Uterus (tissue), 4 donors: Measurements from ENCODE around the gene ARHGAP15. TPM values are rescaled to one million over a fixed set of nuclear protein-coding genes. Genes with fewer than 3 reads are reported as not detected.
"Not testable (repeated sequence)": the region's sequence is repeated elsewhere in the genome, so short reads cannot be mapped to it uniquely, and the experiment has no call there.

Experiments used
- DNase-seq, 2 donors: peaks; one replicate each; pipeline ENCODE4 v3.0.0-alpha.2; 2019 to 2020
- H3K27ac ChIP-seq, 2 donors: fragments of 200-600 bp; sonication (generic); 1 replicate in 1 of 2; 2 replicates in 1 of 2; pipeline ENCODE4 v1.5.1; 2016 to 2018
- H3K27me3 ChIP-seq, 2 donors: fragments of 200-600 bp; sonication (generic); one replicate each; pipeline ENCODE4 v1.5.1; 2018 to 2019; ENCODE audit warnings: control low read depth in 1 of 2
- H3K36me3 ChIP-seq, 2 donors: fragments of 200-600 bp; sonication (generic); one replicate each; pipeline ENCODE4 v1.5.1; 2019; ENCODE audit warnings: control low read depth in 1 of 2
- H3K4me1 ChIP-seq, 2 donors: fragments of 200-600 bp; sonication (generic); one replicate each; pipeline ENCODE4 v1.5.1; 2018 to 2019; ENCODE audit warnings: control low read depth in 1 of 2
- H3K4me3 ChIP-seq, 2 donors: fragments of 200-600 bp; sonication (generic); 1 replicate in 1 of 2; 2 replicates in 1 of 2; pipeline ENCODE4 v1.5.1; 2018 to 2019; ENCODE audit warnings: mild to moderate bottlenecking in 1 of 2
- H3K9me3 ChIP-seq, 2 donors: fragments of 200-600 bp; sonication (generic); one replicate each; pipeline ENCODE4 v1.5.1; 2019; ENCODE audit warnings: control low read depth in 1 of 2
- POLR2A ChIP-seq, 2 donors: fragments of 450-650 bp; IDR thresholded peaks; one replicate each; pipeline ENCODE4 v1.6.1; 2016; ENCODE audit warnings: antibody characterized with exemption in 2 of 2, mild to moderate bottlenecking in 1 of 2, moderate library complexity in 1 of 2
- intact Hi-C: fragments of 100-400 bp; cut with DNase I; formaldehyde crosslinking; loops from one replicate; pipeline ENCODE4 v1.15.1; 2023; ENCODE audit warnings: low total_unique reads
- total RNA-seq, 4 donors: library from RNA; depleted of rRNA in 3 of 4; stranded (reverse); fragments of >200 nt in 3 of 4; gene quantifications; one replicate each; pipeline versions ENCODE4 v1.1.0 to v1.2.4, GENCODE V29; 2014 to 2023
- TF ChIP-seq, protein P1 (sequence below), 4 experiments: fragments of 200-600 bp in 2 of 4; fragments of 450-650 bp in 2 of 4; sonication (generic) in 2 of 4; IDR thresholded peaks; one replicate each; pipeline ENCODE4 v1.5.1; 2016 to 2019; ENCODE audit warnings: antibody characterized with exemption in 4 of 4, mild to moderate bottlenecking in 2 of 4, moderate library complexity in 1 of 4
- donor health status: DM: yes; HTN: yes; CAD: no.

The ARHGAP15 gene
- total RNA-seq, 4 donors from 2014 or later = 0.88 to 28.4 (median 6.6) TPM

DNA sequence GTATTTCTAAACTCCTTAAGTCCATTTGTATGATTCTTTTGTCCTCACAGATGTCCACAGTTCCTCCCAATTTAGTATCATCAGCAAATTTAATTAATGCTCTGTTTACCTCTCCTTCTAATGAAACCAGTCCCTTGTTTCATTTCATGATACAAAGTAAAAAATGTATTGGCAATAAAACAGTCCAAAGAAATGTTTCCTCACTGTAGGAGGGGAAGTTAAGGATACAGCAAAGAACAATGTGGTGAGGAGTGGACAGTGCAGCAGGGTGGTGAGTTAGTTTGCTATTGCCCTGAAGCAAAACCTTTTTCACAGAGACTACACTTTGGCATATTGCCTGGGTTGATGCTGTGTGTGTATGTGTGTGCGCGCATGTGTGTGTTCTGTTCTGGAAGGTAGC lies 401.5 kb downstream of the ARHGAP15 start:
- Histone ChIP-seq H3K4me1 (no peaks in the 10 kb centered on the region), H3K4me3 (no peak overlapping the region), H3K27ac (peak overlapping the region in 1 of 2 donors; percentile 8), H3K27me3 (no peaks in the 10 kb centered on the region), H3K9me3 (no peaks in the 10 kb centered on the region), H3K36me3 (no peaks in the 10 kb centered on the region)
- intact Hi-C loops = no loop called here
- DNase-seq = no peak
- TF ChIP-seq, protein P1, sequence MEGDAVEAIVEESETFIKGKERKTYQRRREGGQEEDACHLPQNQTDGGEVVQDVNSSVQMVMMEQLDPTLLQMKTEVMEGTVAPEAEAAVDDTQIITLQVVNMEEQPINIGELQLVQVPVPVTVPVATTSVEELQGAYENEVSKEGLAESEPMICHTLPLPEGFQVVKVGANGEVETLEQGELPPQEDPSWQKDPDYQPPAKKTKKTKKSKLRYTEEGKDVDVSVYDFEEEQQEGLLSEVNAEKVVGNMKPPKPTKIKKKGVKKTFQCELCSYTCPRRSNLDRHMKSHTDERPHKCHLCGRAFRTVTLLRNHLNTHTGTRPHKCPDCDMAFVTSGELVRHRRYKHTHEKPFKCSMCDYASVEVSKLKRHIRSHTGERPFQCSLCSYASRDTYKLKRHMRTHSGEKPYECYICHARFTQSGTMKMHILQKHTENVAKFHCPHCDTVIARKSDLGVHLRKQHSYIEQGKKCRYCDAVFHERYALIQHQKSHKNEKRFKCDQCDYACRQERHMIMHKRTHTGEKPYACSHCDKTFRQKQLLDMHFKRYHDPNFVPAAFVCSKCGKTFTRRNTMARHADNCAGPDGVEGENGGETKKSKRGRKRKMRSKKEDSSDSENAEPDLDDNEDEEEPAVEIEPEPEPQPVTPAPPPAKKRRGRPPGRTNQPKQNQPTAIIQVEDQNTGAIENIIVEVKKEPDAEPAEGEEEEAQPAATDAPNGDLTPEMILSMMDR (IDR thresholded peaks at IDR 0.05) = no peak
- no peak for TF ChIP-seq POLR2A (IDR thresholded peaks at IDR 0.05)

DNA sequence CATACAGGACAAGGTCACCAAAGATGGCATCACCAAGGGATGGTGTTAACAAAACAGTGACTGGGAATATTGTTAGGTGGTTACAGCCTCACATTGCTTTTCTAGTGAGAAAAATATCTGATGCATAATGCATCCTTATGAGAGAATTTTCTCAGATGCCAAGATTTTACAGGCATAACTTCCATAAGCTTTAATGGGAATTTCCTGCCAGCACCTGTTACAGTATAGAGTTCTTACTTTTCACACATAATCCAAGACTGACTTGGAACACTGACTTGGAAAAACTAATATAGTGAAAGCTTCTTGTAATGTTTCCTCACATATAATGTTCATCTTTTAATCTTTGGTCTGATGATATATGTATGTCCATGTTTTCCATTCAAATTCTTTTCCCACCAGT lies 402.8 kb downstream of the ARHGAP15 start:
- no peaks in the 10 kb centered on the region for H3K9me3 ChIP-seq
- no peak overlapping the region for H3K4me3 ChIP-seq
- TF ChIP-seq, protein P1 (IDR thresholded peaks at IDR 0.05) = no peak
- no peak for TF ChIP-seq POLR2A (IDR thresholded peaks at IDR 0.05)
- no peaks in the 10 kb centered on the region for H3K27me3 ChIP-seq
- no peaks in the 10 kb centered on the region for H3K36me3 ChIP-seq
- intact Hi-C loops = no loop called here
- no peak overlapping the region for H3K27ac ChIP-seq
- H3K4me1 ChIP-seq = no peaks in the 10 kb centered on the region
- DNase-seq = no peak

DNA sequence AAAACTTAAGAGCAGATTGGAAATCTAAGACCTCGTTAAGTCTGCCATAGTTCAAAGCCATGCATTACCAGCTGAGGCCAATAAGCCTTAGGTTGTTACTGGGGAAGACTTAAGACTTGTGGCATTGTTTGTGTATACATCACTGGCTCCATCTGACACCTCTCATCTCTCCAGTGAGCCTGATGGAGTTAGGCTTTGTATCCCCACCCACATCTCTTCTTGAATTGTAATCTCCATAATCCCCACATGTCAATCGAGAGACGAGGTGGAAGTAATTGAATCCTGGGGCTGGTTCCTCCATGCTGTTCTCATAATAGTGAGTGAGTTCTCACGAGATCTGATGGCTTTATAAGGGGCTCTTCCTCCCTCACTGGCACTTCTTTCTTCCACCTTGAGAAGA lies 404.6 kb downstream of the ARHGAP15 start:
- Histone ChIP-seq H3K4me1 (no peaks in the 10 kb centered on the region), H3K27me3 (no peaks in the 10 kb centered on the region), H3K4me3 (no peak overlapping the region), H3K27ac (no peak overlapping the region), H3K9me3 (no peaks in the 10 kb centered on the region), H3K36me3 (no peaks in the 10 kb centered on the region)
- no peak for DNase-seq
- TF ChIP-seq POLR2A (IDR thresholded peaks at IDR 0.05) = no peak
- TF ChIP-seq, protein P1 (IDR thresholded peaks at IDR 0.05) = no peak
- intact Hi-C loops = no loop called here

DNA sequence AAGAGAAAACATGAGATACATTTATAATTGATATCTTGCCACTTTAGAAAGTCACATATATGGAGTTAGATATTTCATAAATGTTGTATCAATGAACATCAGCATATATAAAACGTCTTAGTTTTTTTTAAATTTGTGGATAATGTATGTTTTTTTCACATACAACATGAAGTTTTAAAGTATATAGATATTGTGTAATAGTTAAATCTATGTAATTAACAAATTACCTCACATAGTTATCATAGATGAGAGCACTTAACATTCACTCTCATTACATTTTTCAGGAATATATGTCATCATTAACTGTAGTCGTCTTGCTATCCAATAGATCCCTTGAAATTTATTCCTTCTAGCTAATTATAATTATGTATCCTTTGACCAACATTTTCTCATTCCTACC lies 406.6 kb downstream of the ARHGAP15 start:
- no peak overlapping the region for H3K4me3 ChIP-seq
- intact Hi-C loops = no loop called here
- no peaks in the 10 kb centered on the region for H3K9me3 ChIP-seq
- H3K27me3 ChIP-seq = no peaks in the 10 kb centered on the region
- no peaks in the 10 kb centered on the region for H3K36me3 ChIP-seq
- H3K27ac ChIP-seq = no peak overlapping the region
- no peak for TF ChIP-seq POLR2A (IDR thresholded peaks at IDR 0.05)
- TF ChIP-seq, protein P1 (IDR thresholded peaks at IDR 0.05) = no peak
- no peak for DNase-seq
- no peaks in the 10 kb centered on the region for H3K4me1 ChIP-seq

DNA sequence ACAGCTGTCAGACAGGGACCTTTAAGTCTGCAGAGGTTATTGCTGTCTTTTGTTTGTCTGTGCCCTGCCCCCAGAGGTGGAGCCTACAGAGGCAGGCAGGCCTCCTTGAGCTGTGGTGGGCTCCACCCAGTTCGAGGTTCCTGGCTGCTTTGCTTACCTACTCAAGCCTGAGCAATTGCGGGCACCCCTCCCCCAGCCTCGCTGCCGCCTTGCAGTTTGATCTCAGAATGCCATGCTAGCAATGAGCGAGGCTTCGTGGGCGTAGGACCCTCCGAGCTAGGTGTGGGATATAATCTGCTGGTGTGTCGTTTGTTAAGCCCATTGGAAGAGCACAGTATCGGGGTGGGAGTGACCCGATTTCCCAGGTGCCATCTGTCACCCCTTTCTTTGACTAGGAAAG lies 412.7 kb downstream of the ARHGAP15 start:
- H3K36me3 ChIP-seq, H3K27me3 ChIP-seq, H3K9me3 ChIP-seq, H3K27ac ChIP-seq, H3K4me3 ChIP-seq, DNase-seq, intact Hi-C loops, H3K4me1 ChIP-seq: not testable (repeated sequence)
